ENCODE measurements around the gene LRRC37A2.
"Not testable (repeated sequence)": the region's sequence is repeated elsewhere in the genome, so short reads cannot be mapped to it uniquely, and the experiment has no call there.

Gene LRRC37A2

DNA sequence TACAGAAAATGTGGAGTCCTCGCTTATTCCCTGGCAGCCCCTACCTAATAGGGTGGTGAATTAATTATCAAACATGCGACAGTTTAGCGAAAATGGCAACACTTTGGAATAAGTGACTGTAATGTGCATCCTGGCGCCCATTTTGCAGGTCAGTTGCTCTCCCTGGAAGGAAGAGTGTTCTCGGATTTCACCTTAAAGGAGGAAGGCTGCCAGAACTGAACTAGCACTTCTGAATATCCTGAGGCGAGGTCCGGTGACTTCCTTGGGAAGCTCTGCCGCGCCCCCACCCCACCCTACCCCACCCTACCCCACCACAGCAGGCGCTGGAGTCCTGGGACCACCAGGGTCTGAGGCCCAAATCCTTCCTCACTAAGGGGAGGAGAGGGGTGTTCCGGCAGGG lies at the start of gene LRRC37A2:
TSS of gene LRRC37A2 (plus strand) at position 301 of the 400 bp plus-strand sequence. CDS start 245 bp downstream, outside the sequence.
- not testable (repeated sequence) for DNase-seq (ENCODE audit: low read depth in 2 of 2)

DNA sequence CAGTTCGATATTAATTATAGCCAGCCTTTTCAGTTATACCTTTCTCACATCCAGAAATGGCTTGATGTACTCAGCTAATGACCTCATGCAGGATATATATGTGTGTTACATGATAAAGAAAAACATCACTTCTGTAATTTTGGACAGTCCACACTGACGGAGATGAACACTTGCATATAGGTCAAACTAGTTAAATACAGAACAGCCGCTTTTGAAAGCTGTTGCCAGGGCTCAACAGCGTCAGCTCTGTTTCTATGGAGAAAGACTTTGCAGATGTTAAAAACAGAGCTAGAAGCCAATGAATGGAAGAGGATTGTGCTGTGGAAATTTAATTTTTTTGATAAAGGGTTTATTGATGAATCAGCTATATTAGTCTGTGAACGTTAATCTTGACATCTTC lies 44.6 kb upstream of the LRRC37A2 start:
- not testable (repeated sequence) for DNase-seq (ENCODE audit: low read depth in 2 of 2)

DNA sequence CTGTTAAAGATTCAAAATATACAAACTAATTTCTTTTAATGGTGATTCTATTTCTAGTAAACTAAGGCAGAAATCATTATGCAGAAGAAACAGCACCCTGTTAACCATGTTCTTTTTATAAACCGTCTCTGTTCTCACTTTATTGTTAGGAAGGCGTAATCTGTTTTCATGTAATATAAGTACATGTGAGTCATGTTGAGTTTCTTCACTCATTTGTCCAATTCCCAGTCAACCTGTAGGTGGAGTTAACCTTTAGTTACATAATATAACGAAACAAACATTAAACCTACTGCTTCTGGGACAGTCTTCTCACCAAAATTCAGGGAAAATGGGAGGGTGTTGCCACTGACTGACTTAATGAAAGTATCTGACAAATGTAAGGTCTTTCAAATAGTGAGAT lies 37.8 kb upstream of the LRRC37A2 start:
- DNase-seq (ENCODE audit: low read depth in 2 of 2): not testable (repeated sequence)

DNA sequence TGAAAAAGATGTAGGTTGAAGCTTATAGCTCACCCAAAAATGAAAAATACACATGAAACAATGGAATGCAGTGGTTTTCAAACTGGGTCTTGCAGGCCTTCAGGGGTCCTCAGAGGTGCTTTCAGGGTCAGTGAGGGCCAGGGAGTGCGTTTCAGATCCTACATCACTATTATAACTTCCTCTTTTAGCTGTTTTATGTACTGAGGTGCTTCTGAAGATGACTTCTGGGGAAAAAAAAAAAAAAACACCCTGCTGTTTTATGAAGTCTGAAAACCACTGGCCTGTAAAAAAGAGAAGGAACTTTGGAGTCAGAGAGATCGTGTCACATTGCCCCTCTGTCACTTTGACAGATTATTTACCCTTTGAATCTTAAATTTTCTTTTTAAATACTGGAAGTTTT lies 36.7 kb upstream of the LRRC37A2 start:
- DNase-seq (ENCODE audit: low read depth in 2 of 2): not testable (repeated sequence)

DNA sequence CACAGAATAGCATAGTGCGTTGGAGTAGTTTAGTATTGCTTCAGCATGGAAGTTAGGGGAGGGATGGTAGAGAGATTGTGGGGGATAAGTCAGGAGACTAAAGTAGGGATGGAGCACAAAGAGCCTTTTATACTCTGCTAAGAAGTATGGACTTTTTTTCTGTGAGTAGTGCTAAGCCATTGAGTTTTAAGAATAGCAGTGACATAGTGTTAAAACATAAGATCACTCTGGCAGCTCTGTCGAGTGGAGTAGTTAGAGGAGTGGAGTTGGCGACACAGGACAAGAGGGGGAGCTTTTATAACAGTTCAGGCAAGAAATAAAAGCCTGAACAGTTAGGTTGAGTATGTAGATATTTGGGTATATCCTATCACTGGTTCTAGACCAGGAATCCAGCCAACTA lies 33.4 kb upstream of the LRRC37A2 start:
- not testable (repeated sequence) for DNase-seq (ENCODE audit: low read depth in 2 of 2)

DNA sequence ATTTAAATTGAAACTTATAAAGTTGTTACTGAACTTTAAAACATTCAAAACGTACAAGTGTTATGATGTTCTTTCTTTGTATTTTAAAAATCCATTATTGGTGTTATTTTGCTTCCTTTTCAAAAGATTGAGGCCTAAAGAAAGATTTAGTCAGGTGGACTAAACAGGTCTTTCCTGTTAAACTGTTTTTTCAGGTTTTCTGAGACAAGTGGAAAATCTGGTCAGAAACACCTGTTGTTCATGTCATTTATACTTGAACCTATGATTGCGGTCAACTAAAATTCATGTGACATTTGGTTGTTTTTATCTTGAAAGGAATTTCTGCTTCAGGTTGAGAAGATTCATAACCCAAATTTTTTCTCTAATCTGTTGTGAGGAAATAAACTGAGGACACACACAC lies 31.0 kb upstream of the LRRC37A2 start:
- DNase-seq (ENCODE audit: low read depth in 2 of 2): not testable (repeated sequence)

DNA sequence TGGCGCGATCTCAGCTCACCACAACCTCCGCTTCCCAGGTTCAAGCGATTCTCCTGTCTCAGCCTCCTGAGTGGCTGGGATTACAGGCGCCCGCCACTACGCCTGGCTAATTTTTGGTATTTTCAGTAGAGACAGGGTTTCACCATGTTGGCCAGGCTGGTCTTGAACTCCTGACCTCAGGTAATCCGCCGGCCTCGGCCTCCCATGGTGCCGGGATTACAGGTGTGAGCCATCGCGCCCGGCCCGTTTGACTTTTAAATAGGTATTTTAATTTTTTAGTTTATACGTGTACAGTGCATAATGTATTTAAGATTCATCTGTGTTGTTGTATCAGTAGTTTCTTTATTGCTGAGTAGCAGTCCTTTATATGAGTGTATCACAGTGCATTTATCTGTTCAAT lies 20.2 kb upstream of the LRRC37A2 start:
- not testable (repeated sequence) for DNase-seq (ENCODE audit: low read depth in 2 of 2)

DNA sequence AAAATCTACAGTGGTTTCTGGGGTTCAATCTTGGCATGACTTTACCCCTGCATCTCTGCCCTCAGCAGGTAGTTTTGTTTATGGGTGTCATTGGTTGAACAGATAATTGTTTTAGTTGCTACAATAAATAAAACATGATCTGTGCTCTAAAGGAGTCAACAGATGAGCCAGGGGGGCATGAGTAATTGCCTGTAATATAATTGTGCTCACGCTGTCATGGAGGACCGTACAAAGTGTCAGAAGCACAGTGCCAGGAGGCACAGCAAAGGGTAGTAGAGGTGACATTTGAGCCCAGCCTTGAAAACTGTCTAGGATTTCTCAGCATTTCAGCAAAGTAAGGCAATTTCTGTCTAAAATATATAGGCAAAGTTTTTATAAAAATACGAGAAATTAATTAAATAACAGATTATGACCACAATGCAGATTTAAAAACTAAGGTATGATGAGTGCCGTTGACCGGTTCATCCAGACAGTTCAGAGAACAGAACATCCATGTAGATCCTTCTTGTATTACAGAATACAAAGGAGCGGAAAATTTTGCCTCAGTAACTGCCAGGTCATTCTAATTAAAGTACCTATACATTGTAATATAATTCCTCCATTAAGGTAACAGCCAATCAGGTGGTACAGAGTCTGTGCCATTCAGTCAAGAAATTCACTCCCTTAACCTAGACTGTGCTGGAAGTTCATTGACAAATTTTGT lies 12.7 kb upstream of the LRRC37A2 start:
- DNase-seq (ENCODE audit: low read depth in 2 of 2): not testable (repeated sequence)

DNA sequence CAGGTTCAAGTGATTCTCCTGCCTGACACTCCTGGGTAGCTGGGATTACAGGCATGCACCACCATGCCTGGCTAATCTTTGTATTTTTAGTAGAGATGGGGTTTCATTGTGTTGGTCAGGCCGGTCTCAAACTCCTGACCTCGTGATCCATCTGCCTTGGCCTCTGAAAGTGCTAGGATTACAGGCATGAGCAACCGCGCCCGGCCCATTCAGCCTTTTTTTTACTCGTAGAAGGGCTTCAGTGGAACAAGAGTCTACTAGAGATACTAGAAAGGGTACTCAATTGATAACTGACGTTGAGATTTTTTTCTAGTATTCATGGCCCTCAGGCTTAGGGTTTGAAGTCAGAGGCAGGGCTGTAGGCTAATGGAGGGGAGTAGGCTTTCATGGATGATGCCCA lies 6.4 kb upstream of the LRRC37A2 start:
- DNase-seq (ENCODE audit: low read depth in 2 of 2): not testable (repeated sequence)

DNA sequence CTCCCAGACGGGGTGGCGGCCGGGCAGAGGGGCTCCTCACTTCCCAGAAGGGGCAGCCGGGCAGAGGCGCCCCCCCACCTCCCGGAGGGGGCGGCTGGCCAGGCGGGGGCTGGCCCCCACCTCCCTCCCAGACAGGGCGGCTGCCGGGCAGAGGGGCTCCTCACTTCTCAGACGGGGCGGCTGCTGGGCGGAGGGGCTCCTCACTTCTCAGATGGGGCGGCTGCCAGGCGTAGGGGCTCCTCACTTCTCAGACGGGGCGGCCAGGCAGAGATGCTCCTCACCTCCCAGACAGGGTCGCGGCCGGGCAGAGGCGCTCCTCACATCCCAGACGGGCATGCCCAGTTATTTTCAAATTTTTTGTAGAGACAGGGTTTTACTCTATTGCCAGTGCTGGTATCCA lies 22.4 kb downstream of the LRRC37A2 start:
- DNase-seq (ENCODE audit: low read depth in 2 of 2): not testable (repeated sequence)

DNA sequence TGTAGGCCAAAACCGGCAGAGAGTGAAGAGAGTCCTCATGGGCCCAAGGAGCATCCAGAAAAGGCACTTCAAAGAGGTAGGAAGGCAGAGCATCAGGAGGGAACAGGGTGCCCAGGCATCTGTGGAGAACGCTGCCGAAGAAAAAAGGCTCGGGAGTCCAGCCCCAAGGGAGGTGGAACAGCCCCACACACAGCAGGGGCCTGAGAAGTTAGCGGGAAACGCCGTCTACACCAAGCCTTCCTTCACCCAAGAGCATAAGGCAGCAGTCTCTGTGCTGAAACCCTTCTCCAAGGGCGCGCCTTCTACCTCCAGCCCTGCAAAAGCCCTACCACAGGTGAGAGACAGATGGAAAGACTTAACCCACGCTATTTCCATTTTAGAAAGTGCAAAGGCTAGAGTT lies 36.3 kb downstream of the LRRC37A2 start:
- DNase-seq (ENCODE audit: low read depth in 2 of 2): not testable (repeated sequence)

DNA sequence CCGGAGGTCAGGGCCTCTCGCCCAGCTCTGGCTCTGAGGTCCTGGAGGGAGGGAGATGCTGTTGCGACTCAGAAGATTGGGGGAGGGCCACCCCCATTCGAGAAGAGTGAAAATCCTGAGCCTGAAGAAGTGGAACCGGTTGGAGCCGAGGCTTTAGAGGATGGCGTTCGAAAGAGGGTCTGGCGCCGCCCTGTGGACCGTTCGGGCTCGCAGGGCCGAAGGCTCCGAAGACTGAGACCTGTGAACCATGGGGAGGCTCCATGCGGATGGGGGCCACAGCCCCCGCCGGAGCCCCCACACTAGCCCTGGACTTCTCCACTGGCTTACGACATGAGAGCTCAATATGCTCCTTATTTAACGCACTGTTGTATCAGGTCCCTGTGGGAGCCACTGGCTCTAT lies 46.9 kb downstream of the LRRC37A2 start:
- not testable (repeated sequence) for DNase-seq (ENCODE audit: low read depth in 2 of 2)

DNA sequence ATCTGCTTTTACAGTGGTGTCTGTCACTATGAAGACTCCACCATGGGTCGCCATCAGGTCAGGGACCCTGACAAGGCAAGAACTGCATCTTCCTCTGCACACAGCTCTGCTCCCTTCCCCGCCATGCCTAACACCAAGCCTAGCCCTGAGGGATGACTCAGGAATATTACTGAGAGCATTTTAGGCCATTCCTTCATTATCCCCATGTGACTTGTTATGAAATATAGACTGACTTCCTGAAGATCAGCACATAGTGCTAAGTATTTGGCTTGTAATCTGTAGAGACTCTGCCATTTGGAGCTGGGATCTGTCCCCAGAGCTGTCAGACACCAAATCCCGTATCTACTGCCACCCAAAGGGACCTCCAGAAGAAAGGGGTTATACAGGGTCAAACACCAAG lies 47.8 kb downstream of the LRRC37A2 start:
- not testable (repeated sequence) for DNase-seq (ENCODE audit: low read depth in 2 of 2)

DNA sequence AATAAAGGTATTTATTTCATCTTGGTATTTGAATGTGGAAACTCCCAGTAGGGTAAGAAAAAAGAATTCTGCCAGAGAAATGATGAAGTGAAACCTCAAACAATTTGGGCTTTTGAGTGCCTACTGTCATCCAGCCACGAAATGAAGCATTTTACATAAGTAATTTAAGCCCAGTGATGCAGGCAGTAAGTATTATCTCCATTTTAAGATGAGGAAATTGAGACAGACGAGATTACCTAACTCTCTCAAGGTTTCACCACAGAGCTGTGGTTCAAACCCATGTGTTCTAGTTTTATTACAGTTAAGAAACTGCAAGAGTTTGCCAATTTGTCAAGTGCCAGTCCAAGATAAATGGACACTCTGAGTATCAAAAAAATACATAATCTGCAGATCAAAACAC lies 54.0 kb downstream of the LRRC37A2 start:
- not testable (repeated sequence) for DNase-seq (ENCODE audit: low read depth in 2 of 2)

DNA sequence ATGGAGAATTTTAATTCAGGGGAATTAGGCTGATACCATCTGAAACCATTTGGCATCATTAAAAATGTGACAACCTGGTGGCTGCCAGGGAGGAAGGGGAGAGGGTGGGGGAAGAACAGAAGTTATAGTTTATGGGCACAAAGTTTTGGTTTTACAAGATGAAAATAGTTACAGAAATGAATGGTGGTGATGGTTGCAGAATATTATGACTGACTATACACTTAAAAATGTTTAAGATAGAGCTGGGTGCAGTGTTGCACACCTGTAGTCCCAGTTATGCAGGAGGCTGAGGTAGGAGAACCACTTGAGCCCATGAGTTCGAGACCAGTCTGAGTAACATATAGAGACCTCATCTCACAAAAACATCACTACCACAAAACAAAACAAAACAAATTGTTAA lies 54.7 kb downstream of the LRRC37A2 start:
- not testable (repeated sequence) for DNase-seq (ENCODE audit: low read depth in 2 of 2)

DNA sequence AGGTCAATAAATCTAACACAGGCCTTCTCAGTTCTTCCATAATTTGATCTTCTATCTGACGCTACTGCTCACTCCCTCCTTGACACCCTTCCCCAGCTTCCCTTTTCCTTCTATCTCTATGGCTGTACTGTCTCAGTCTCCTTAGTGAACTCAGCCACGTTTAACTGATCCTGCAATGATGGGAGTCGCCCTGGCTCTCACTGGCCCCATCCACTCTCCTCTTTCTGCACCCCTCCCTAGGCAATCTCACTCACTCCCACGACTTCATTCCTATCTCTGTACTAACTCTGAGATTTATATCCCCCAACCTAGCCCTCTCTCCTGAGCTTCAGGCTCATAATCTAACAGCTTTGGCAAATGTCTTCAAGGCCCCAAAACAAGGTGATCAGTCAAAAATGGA lies 59.5 kb downstream of the LRRC37A2 start:
- not testable (repeated sequence) for DNase-seq (ENCODE audit: low read depth in 2 of 2)

DNA sequence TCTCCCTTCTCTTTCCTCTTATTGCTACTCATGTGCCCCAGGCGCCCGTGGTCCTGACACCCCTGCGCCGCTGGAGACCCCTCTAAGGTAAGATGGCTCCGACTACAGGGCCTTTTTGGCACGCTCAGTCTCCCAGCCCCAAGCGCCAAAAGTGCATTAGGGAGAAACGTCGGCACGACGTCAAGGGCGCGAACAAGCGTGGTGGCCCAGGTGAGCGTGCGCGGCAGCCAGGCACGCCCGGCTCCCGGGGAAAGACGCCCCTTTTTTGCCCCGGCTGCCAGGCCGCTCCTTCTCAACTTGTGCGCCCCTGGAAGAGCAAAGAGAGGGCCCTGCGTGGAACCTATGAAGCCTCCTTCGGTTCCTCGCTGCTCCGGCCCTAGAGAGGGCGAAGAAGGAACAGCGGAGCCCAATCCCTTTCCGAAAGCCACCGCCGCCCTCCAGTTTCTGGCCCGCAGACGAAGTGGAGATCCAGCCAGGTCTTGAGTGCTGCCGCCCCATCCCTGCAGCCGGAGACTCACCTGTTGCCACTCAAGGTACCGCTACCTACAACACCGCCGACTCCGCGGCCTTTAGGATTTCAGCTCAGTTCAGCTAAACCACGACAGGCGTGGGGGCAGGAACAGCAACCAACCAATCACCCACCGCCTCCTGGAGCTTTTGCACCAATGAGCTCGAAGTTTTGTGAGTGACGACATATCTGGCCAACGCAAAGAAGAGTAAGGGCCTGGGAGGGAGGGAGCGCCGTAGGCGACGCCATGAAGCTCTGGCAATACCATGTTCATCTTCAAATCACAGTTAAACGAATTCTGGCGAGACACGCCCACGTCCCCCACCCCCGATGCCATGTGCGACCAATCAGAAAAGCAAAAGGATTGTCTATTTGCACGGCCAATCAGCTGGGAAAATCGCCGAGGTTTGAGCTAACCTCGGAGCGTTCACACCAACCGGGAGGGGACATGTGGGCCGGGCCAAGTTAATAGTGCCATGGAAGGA lies 67.1 kb downstream of the LRRC37A2 start, which contains the start of gene ARL17A:
TSS of gene ARL17A (minus strand) at position 609 of the 993 bp plus-strand sequence. CDS start 3,369 bp downstream, outside the sequence.
- DNase-seq (ENCODE audit: low read depth in 2 of 2): peak; percentile 57 to 80

DNA sequence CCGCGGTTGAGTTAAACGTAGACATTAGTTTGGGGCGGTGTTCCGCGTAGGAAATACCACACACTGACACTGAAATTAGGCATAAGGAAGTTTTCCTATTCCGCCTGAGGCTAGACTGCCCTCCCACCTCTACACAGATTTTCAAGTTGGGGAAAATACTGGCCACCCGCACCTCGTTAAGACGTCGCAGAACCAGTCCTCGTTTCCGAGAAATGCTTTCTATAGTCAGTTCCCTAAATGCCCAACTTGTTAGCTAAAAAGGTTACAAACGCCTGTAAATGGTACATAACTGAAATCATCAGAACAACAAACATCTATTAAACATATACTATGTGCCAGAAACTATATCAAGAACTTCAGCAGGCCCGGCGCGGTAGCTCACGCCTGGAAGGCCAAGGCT lies 67.8 kb downstream of the LRRC37A2 start:
- not testable (repeated sequence) for DNase-seq (ENCODE audit: low read depth in 2 of 2)

DNA sequence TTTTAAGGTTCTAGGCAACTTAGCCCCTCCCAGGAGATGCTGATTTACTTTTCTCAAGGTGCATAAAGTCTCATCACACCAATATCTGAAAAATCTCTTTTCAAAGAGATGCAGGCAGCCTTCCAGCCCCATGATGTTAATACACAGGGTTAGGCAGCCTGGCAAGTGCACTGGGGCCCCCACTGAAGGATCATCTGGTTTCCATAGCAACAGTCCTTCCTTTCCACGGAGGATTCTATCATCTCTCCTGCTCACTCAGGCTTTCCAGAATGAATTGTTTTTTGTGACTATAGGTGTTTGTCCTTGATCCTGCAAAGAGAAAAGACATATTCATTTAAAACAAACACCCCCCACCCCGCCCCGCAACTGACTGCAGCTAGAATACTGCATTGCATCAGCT lies 73.2 kb downstream of the LRRC37A2 start:
- DNase-seq (ENCODE audit: low read depth in 2 of 2): not testable (repeated sequence)

DNA sequence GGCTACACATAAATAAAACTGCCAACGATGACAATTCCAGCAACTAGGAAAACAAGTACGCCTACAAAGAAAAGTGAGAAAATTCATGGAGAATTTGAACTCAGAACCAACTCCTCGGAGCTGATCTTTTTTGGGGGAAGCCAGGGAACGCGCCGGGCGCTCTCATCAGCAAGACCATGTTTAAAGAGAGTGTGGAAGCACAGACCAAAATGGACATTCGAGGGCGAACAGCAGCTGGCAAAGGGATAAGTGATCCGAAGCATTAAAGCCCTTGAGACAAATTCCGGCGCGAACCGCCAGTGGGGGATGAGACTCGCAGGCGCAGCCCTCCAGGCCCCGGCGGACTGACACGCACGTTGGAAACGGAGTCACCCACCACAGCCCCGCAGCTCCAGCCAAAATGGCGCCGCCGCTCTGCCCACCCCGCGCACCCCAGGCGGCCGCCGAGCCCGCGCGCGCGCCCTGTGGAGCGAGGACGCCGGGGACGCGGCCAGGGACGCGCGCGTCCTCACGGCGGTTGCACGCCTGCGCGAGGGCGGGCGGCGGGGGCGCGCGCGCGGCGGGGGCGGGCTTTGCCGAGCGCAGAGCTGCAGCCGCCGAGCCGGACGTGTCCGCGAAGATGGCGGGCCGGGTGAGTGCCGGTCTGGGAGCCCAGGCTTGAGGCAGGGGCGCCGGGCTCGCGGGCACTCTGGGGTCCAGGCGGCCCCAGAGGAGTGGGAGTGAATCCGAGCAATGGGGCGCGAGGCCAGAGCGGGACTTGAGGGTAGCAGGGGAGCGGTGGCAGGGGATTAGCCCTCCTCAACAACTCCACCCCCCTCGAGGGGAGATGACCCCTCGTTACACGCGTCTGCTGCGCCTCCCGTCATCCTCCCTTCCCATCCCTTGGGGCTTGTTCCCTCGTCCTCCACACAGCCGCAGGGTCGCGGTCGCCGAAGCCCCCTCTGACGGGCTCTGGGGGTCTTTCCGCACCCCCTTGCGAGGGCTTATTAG lies 78.2 kb downstream of the LRRC37A2 start, which contains the start of gene NSF:
TSS of gene NSF (plus strand) at position 513 of the 990 bp plus-strand sequence. CDS start at position 620, 107 bp downstream.
- not testable (repeated sequence) for DNase-seq (ENCODE audit: low read depth in 2 of 2)

DNA sequence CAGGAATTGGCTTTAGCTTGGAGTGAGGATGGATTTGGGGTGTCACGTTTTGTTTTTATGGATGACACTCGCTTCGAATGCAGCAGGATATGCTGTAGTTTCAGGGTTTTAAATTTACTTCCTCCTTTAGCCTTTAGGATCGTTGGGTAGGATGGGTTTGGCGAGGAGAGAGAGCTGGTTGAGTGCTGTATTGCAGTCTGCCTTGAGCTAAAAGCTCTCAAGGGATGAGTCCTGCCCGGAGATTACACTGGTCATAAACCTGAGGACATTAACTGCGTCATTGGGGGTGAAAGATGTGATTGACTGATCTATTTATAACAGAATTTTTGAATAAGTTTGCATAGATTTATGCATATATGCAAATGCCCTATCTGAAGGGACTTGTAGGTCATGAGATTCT lies 79.1 kb downstream of the LRRC37A2 start:
- DNase-seq (ENCODE audit: low read depth in 2 of 2): not testable (repeated sequence)

Measured in stimulated activated CD8-positive, alpha-beta memory T cell treated with anti-CD3 and anti-CD28 coated beads, Interleukin-7, amount 100 ng/mL, for 4 hours (primary cell).